GM12878 (cell line): ENCODE results near the gene ZNF234. TPM values are rescaled to one million over a fixed set of nuclear protein-coding genes. Genes with fewer than 3 reads are reported as not detected.

Experiments used
- ATF7 ChIP-seq: fragments of 450-650 bp; IDR thresholded peaks from 2 replicates; pipeline ENCODE4 v1.6.1; 2016; ENCODE audit warnings: low read depth, mild to moderate bottlenecking
- CBFB ChIP-seq: IDR thresholded peaks from 2 replicates; pipeline ENCODE4 v1.6.1; 2016; ENCODE audit warnings: antibody characterized with exemption, low read depth
- CBX5 ChIP-seq: sonication (generic); IDR thresholded peaks from 2 replicates; pipeline ENCODE4 v1.6.1; 2016; ENCODE audit warnings: low read depth, moderate library complexity, mild to moderate bottlenecking, inconsistent platforms
- CHD1 ChIP-seq: IDR thresholded peaks from 2 replicates; pipeline ENCODE4 v1.6.1; 2012; ENCODE audit warnings: low read depth, low read length, improper control_type of control experiment
- CREB1 ChIP-seq: IDR thresholded peaks from 2 replicates; pipeline ENCODE4 v1.6.1; 2012; ENCODE audit warnings: low read depth, mild to moderate bottlenecking, inconsistent platforms
- DPF2 ChIP-seq: fragments of 450-650 bp; IDR thresholded peaks from 2 replicates; pipeline ENCODE4 v1.6.1; 2017; ENCODE audit warnings: mild to moderate bottlenecking
- ETV6 ChIP-seq, 2 experiments: fragments of 450-650 bp in 1 of 2; IDR thresholded peaks in 1 of 2; conservative IDR thresholded peaks in 1 of 2; 2 replicates each; pipeline ENCODE4 v1.6.1; 2014; ENCODE audit warnings: antibody characterized with exemption in 1 of 2, borderline replicate concordance in 1 of 2, low read depth in 1 of 2, mild to moderate bottlenecking in 1 of 2, moderate library complexity in 1 of 2
- HCFC1 ChIP-seq: fragments of 150-350 bp; IDR thresholded peaks from 2 replicates; pipeline ENCODE4 v1.6.1; 2014; ENCODE audit warnings: low read length
- HDGF ChIP-seq: fragments of 450-650 bp; IDR thresholded peaks from 2 replicates; pipeline ENCODE4 v1.6.1; 2016; ENCODE audit warnings: antibody characterized with exemption
- IRF4 ChIP-seq: IDR thresholded peaks from 2 replicates; pipeline ENCODE4 v1.6.1; 2011; ENCODE audit warnings: low read depth, low read length
- KLF5 ChIP-seq: fragments of 450-650 bp; IDR thresholded peaks from 2 replicates; pipeline ENCODE4 v1.6.1; 2014; ENCODE audit warnings: mild to moderate bottlenecking; ENCODE audit not compliant: partially characterized antibody
- MTA2 ChIP-seq: fragments of 450-650 bp; IDR thresholded peaks from 2 replicates; pipeline ENCODE4 v1.6.1; 2016; ENCODE audit warnings: low read depth, mild to moderate bottlenecking, moderate library complexity
- MTA3 ChIP-seq: IDR thresholded peaks from 2 replicates; pipeline ENCODE4 v1.6.1; 2012; ENCODE audit warnings: low read length, inconsistent platforms, borderline replicate concordance
- PAX8 ChIP-seq: fragments of 450-650 bp; IDR thresholded peaks from 2 replicates; pipeline ENCODE4 v1.6.1; 2017; ENCODE audit warnings: mild to moderate bottlenecking, moderate library complexity
- POLR2AphosphoS5 ChIP-seq: IDR thresholded peaks from 2 replicates; pipeline ENCODE4 v1.6.1; 2011; ENCODE audit warnings: mild to moderate bottlenecking, low read length, inconsistent platforms
- RBBP5 ChIP-seq: fragments of 200-600 bp; sonication (generic); conservative IDR thresholded peaks from 2 replicates; pipeline ENCODE4 v1.6.1; 2016
- SIN3A ChIP-seq: IDR thresholded peaks from 2 replicates; pipeline ENCODE4 v1.6.1; 2012; ENCODE audit warnings: low read depth, low read length, improper control_type of control experiment
- SIX5 ChIP-seq: IDR thresholded peaks from 2 replicates; pipeline ENCODE4 v1.6.1; 2011; ENCODE audit warnings: mild to moderate bottlenecking, low read depth, low read length, moderate library complexity; ENCODE audit not compliant: severe bottlenecking
- SMARCA5 ChIP-seq: fragments of 450-650 bp; IDR thresholded peaks from 2 replicates; pipeline ENCODE4 v1.6.1; 2017; ENCODE audit warnings: mild to moderate bottlenecking
- SREBF1 ChIP-seq: IDR thresholded peaks from 2 replicates; pipeline ENCODE4 v1.6.1; 2012; ENCODE audit warnings: mild to moderate bottlenecking, low read length
- TBL1XR1 ChIP-seq: IDR thresholded peaks from 2 replicates; pipeline ENCODE4 v1.6.1; 2012; ENCODE audit warnings: low read depth, low read length, improper control_type of control experiment
- WRNIP1 ChIP-seq: IDR thresholded peaks from 2 replicates; pipeline ENCODE4 v1.6.1; 2011; ENCODE audit warnings: low read depth, low read length, improper control_type of control experiment, borderline replicate concordance
- YY1 ChIP-seq: IDR thresholded peaks from 2 replicates; pipeline ENCODE4 v1.6.1; 2011; ENCODE audit warnings: low read depth, mild to moderate bottlenecking, low read length
- polyA plus RNA-seq, 11 experiments: library from polyadenylated mRNA; depleted of rRNA in 4 of 11; unstranded in 6 of 11; stranded (reverse) in 5 of 11; fragments of >200 nt; fragmentation: Nextera tagmentation in 4 of 11; fragmentation: Illumina TruSeq in 1 of 11; extraction: Ambion mirVana in 4 of 11; extraction: Trizol in 1 of 11; gene quantifications; 1 replicate in 1 of 11; 2 replicates in 10 of 11; pipeline versions ENCODE4 v1.2.1 to v1.2.3, GENCODE V29; 2011 to 2016; ENCODE audit warnings: inconsistent platforms in 2 of 11, missing spikeins in 2 of 11, low read depth in 1 of 11
- total RNA-seq, 4 experiments: library from RNA; depleted of rRNA in 3 of 4; stranded (reverse); fragments of >200 nt in 3 of 4; fragmentation: Illumina TruSeq in 1 of 4; extraction: Trizol in 1 of 4; gene quantifications; 2 replicates each; pipeline versions ENCODE4 v1.2.1 to v1.2.3, GENCODE V29; 2013 to 2021
- TF ChIP-seq, protein P1 (sequence below): IDR thresholded peaks from 2 replicates; pipeline ENCODE4 v1.6.1; 2012; ENCODE audit warnings: low read depth, low read length, improper control_type of control experiment
- TF ChIP-seq, protein P2 (sequence below): IDR thresholded peaks from 2 replicates; pipeline ENCODE4 v1.6.1; 2012; ENCODE audit warnings: mild to moderate bottlenecking, low read depth, low read length
- TF ChIP-seq, protein P3 (sequence below): fragments of 450-650 bp; IDR thresholded peaks from 2 replicates; pipeline ENCODE4 v1.6.1; 2016; ENCODE audit warnings: mild to moderate bottlenecking

ZNF234 gene
- total and polyA plus RNA-seq, 10 of the 15 experiments (the other 5 are each of a cell fraction or from before 2014, with no cell fraction given): 2.7 to 10.5 (median 5.2) TPM

DNA sequence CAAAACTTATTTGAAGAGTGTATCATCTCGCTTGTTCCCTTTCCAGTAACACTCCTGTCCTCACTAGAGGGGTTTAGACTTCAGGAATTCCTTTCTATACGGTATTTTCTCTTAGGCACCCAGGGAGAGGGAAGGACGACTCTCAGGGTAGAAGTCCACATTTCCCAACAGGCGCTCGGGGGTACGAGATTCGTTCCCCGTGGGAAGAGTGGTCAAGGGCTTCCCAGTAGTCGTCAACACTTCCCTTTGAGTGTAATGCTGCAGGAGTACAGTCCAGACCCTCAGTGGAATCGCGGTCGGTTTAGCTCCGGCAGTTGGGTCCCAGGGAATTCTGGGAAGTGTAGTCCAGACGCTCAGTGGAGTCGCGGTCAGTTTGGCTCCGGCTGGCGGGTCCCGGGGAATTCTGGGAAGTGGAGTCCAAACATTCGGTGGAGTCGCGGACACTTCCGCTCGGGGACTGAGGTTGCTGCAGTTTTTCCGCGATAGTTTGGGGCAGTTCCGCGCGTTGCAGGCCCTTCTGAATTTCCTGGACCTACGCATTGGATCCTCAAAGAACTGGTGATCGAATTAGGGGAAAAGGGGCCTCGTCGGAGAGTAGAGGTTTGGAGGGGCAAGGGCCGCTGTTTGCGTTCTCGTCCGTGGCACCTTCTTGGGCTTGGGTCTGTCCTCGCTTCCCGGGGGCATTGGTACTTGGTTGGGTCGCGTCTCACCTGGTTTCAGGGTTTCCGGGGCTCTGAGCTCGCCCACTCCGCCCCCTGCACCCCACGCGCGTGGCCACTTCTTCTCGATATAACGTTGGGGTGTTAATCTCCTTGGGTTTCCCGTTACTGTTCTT lies 47.2 kb upstream of the ZNF234 start, which contains the start of gene ZNF224 (continued):
- TF ChIP-seq ATF7: 0 out of 2 replicates have a peak, but pooled peaks have one; percentile 25
- TF ChIP-seq IRF4: no peak
- TF ChIP-seq HCFC1: peak; percentile 97
- no peak for TF ChIP-seq KLF5
- no peak for TF ChIP-seq RBBP5
- peak; percentile 83 for TF ChIP-seq SREBF1
- no peak for TF ChIP-seq SMARCA5
- no peak for TF ChIP-seq PAX8
- TF ChIP-seq, protein P1, sequence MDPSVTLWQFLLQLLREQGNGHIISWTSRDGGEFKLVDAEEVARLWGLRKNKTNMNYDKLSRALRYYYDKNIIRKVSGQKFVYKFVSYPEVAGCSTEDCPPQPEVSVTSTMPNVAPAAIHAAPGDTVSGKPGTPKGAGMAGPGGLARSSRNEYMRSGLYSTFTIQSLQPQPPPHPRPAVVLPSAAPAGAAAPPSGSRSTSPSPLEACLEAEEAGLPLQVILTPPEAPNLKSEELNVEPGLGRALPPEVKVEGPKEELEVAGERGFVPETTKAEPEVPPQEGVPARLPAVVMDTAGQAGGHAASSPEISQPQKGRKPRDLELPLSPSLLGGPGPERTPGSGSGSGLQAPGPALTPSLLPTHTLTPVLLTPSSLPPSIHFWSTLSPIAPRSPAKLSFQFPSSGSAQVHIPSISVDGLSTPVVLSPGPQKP: peak; percentile 70; the same call in 1 of the 2 replicates
- TF ChIP-seq CREB1: peak; percentile 86
- peak; percentile 58; the same call in 1 of the 2 replicates for TF ChIP-seq POLR2AphosphoS5
- no peak for TF ChIP-seq MTA2
- TF ChIP-seq MTA3: no peak
- peak; percentile 69; the same call in 1 of the 2 replicates for TF ChIP-seq SIN3A
- no peak for TF ChIP-seq HDGF
- TF ChIP-seq CBFB: peak; percentile 61; the same call in 1 of the 2 replicates
- no peak for TF ChIP-seq CHD1
- TF ChIP-seq, protein P2, sequence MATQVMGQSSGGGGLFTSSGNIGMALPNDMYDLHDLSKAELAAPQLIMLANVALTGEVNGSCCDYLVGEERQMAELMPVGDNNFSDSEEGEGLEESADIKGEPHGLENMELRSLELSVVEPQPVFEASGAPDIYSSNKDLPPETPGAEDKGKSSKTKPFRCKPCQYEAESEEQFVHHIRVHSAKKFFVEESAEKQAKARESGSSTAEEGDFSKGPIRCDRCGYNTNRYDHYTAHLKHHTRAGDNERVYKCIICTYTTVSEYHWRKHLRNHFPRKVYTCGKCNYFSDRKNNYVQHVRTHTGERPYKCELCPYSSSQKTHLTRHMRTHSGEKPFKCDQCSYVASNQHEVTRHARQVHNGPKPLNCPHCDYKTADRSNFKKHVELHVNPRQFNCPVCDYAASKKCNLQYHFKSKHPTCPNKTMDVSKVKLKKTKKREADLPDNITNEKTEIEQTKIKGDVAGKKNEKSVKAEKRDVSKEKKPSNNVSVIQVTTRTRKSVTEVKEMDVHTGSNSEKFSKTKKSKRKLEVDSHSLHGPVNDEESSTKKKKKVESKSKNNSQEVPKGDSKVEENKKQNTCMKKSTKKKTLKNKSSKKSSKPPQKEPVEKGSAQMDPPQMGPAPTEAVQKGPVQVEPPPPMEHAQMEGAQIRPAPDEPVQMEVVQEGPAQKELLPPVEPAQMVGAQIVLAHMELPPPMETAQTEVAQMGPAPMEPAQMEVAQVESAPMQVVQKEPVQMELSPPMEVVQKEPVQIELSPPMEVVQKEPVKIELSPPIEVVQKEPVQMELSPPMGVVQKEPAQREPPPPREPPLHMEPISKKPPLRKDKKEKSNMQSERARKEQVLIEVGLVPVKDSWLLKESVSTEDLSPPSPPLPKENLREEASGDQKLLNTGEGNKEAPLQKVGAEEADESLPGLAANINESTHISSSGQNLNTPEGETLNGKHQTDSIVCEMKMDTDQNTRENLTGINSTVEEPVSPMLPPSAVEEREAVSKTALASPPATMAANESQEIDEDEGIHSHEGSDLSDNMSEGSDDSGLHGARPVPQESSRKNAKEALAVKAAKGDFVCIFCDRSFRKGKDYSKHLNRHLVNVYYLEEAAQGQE: no peak
- TF ChIP-seq DPF2: no peak
- TF ChIP-seq ETV6 (conservative IDR thresholded peaks at IDR 0.05 in 1 of 2, IDR thresholded peaks at IDR 0.05 in 1 of 2; ENCODE audit: borderline replicate concordance in 1 of 2, low read depth in 1 of 2): peak in 1 of 2 experiments; percentile 32; a peak in 1 of 4 replicates
- TF ChIP-seq, protein P3, sequence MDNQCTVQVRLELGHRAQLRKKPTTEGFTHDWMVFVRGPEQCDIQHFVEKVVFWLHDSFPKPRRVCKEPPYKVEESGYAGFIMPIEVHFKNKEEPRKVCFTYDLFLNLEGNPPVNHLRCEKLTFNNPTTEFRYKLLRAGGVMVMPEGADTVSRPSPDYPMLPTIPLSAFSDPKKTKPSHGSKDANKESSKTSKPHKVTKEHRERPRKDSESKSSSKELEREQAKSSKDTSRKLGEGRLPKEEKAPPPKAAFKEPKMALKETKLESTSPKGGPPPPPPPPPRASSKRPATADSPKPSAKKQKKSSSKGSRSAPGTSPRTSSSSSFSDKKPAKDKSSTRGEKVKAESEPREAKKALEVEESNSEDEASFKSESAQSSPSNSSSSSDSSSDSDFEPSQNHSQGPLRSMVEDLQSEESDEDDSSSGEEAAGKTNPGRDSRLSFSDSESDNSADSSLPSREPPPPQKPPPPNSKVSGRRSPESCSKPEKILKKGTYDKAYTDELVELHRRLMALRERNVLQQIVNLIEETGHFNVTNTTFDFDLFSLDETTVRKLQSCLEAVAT: 0 out of 2 replicates have a peak, but pooled peaks have one; percentile 40
- peak; percentile 97 for TF ChIP-seq SIX5
- TF ChIP-seq YY1: peak; percentile 83
- TF ChIP-seq CBX5: 0 out of 2 replicates have a peak, but pooled peaks have one; percentile 24
- no peak for TF ChIP-seq WRNIP1
- TF ChIP-seq TBL1XR1: no peak
